KMS-11 (cell line): ENCODE measurements around the gene UNCX.

Experiments
- H2AFZ ChIP-seq: fragments of 200-600 bp; sonication (generic); 2 replicates; pipeline ENCODE4 v1.6.1; 2016; ENCODE audit warnings: antibody characterized with exemption, mixed run types, low read depth
- H3K27ac ChIP-seq: fragments of 200-600 bp; sonication (generic); 2 replicates; pipeline ENCODE4 v1.6.1; 2016; ENCODE audit warnings: mild to moderate bottlenecking, mixed run types
- H3K27me3 ChIP-seq: fragments of 200-600 bp; sonication (generic); 2 replicates; pipeline ENCODE4 v1.6.1; 2017; ENCODE audit warnings: mild to moderate bottlenecking, low read depth, mixed run types, moderate library complexity; ENCODE audit not compliant: insufficient read depth
- H3K36me3 ChIP-seq: fragments of 200-600 bp; sonication (generic); 2 replicates; pipeline ENCODE4 v1.6.1; 2017; ENCODE audit warnings: mild to moderate bottlenecking, mixed run types; ENCODE audit not compliant: insufficient read depth
- H3K4me1 ChIP-seq: fragments of 200-600 bp; sonication (generic); 2 replicates; pipeline ENCODE4 v1.6.1; 2016; ENCODE audit warnings: mild to moderate bottlenecking, low read depth, mixed run types; ENCODE audit not compliant: poor library complexity, severe bottlenecking
- H3K4me2 ChIP-seq: fragments of 200-600 bp; sonication (generic); 2 replicates; pipeline ENCODE4 v1.7.0; 2016; ENCODE audit warnings: mild to moderate bottlenecking, mixed run types
- H3K4me3 ChIP-seq: fragments of 200-600 bp; sonication (generic); IDR thresholded peaks from 2 replicates; pipeline ENCODE4 v1.6.1; 2017; ENCODE audit warnings: low read depth, low read length, mixed read lengths; ENCODE audit not compliant: insufficient read depth
- H3K79me2 ChIP-seq: fragments of 200-600 bp; sonication (generic); 2 replicates; pipeline ENCODE4 v1.6.1; 2016; ENCODE audit warnings: low read depth, mixed run types; ENCODE audit not compliant: insufficient read depth
- H3K9ac ChIP-seq: fragments of 200-600 bp; sonication (generic); 2 replicates; pipeline ENCODE4 v1.6.1; 2016; ENCODE audit warnings: mild to moderate bottlenecking, mixed run types
- H4K20me1 ChIP-seq: fragments of 200-600 bp; sonication (generic); 2 replicates; pipeline ENCODE4 v1.6.1; 2016; ENCODE audit warnings: mild to moderate bottlenecking, mixed run types; ENCODE audit not compliant: insufficient read depth
- CTCF ChIP-seq: fragments of 200-600 bp; sonication (generic); conservative IDR thresholded peaks from 2 replicates; pipeline ENCODE4 v1.6.1; 2017; ENCODE audit warnings: low read depth, mild to moderate bottlenecking, antibody characterized with exemption, low read length, moderate library complexity, mixed read lengths

UNCX gene

GRCh38 chr7:1236831-1237701, 4.4 kb downstream of the UNCX start:
- H3K4me3 ChIP-seq = no peak overlapping the region
- TF ChIP-seq CTCF = no peak
- H3K27ac ChIP-seq = no peak overlapping the region
- no peak overlapping the region for H3K4me2 ChIP-seq
- H2AFZ ChIP-seq = no peak overlapping the region
- H3K27me3 ChIP-seq = peaks cover 48% of the 10 kb centered on the region
- no peak overlapping the region for H3K9ac ChIP-seq
- no peaks in the 10 kb centered on the region for H3K79me2 ChIP-seq
- H3K4me1 ChIP-seq = no peaks in the 10 kb centered on the region
- no peaks in the 10 kb centered on the region for H3K36me3 ChIP-seq
- H4K20me1 ChIP-seq = no peaks in the 10 kb centered on the region

GRCh38 chr7:1237704-1238255, 5.1 kb downstream of the UNCX start:
- H3K36me3 ChIP-seq = no peaks in the 10 kb centered on the region

GRCh38 chr7:1238450-1238882, 5.8 kb downstream of the UNCX start:
- TF ChIP-seq CTCF = no peak
- Histone ChIP-seq H3K36me3 (no peaks in the 10 kb centered on the region), H4K20me1 (no peaks in the 10 kb centered on the region), H2AFZ (no peak overlapping the region), H3K4me1 (no peaks in the 10 kb centered on the region), H3K4me3 (no peak overlapping the region), H3K27ac (no peak overlapping the region), H3K9ac (no peak overlapping the region), H3K79me2 (no peaks in the 10 kb centered on the region), H3K4me2 (no peak overlapping the region), H3K27me3 (peaks cover 62% of the 10 kb centered on the region)

More at GRCh38 chr7:1237704-1238255, 5.1 kb downstream of the UNCX start:
- no peak overlapping the region for H3K4me3 ChIP-seq
- no peak overlapping the region for H3K27ac ChIP-seq
- H3K4me1 ChIP-seq = no peaks in the 10 kb centered on the region
- H3K79me2 ChIP-seq = no peaks in the 10 kb centered on the region
- H3K9ac ChIP-seq = no peak overlapping the region
- no peak overlapping the region for H3K4me2 ChIP-seq
- no peak overlapping the region for H2AFZ ChIP-seq
- H3K27me3 ChIP-seq = peaks cover 55% of the 10 kb centered on the region
- TF ChIP-seq CTCF = no peak
- H4K20me1 ChIP-seq = no peaks in the 10 kb centered on the region

- peaks cover 69% of the 10 kb centered on the region for H3K27me3 ChIP-seq
- no peaks in the 10 kb centered on the region for H4K20me1 ChIP-seq
Observed at GRCh38 chr7:1238931-1239802, 6.5 kb downstream of the UNCX start.

More at GRCh38 chr7:1238931-1239802, 6.5 kb downstream of the UNCX start:
- no peak overlapping the region for H3K4me2 ChIP-seq
- no peaks in the 10 kb centered on the region for H3K79me2 ChIP-seq
- H3K4me1 ChIP-seq = no peaks in the 10 kb centered on the region
- H3K9ac ChIP-seq = no peak overlapping the region
- H3K36me3 ChIP-seq = no peaks in the 10 kb centered on the region
- H3K4me3 ChIP-seq = no peak overlapping the region
- no peak overlapping the region for H2AFZ ChIP-seq
- H3K27ac ChIP-seq = no peak overlapping the region
- no peak for TF ChIP-seq CTCF
